ENCODE measurements around the gene METTL15.

DNA sequence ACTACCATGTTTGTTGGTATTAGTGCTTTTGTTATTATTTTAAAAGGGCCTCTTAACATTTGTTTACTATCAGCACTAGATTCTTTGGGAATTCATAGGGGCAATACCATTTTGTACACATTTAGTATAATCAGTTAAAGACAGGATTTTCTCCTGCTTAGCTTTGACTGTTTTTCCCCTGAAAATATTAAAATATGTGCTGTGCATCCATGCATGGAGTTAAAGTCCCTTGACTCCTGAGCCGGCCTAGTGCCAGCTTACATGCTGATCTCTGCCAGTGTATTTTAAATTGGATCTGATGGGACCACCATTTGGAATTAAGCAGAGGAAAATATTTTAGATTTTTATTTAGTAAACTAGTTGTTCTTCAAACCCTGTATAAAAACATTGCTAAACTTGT, 161.4 kb downstream of the METTL15 start:
- TF ChIP-seq, protein P1, sequence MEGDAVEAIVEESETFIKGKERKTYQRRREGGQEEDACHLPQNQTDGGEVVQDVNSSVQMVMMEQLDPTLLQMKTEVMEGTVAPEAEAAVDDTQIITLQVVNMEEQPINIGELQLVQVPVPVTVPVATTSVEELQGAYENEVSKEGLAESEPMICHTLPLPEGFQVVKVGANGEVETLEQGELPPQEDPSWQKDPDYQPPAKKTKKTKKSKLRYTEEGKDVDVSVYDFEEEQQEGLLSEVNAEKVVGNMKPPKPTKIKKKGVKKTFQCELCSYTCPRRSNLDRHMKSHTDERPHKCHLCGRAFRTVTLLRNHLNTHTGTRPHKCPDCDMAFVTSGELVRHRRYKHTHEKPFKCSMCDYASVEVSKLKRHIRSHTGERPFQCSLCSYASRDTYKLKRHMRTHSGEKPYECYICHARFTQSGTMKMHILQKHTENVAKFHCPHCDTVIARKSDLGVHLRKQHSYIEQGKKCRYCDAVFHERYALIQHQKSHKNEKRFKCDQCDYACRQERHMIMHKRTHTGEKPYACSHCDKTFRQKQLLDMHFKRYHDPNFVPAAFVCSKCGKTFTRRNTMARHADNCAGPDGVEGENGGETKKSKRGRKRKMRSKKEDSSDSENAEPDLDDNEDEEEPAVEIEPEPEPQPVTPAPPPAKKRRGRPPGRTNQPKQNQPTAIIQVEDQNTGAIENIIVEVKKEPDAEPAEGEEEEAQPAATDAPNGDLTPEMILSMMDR (conservative IDR thresholded peaks at IDR 0.05; ENCODE audit: low read depth in 2 of 2) = no peak
- TF ChIP-seq, protein P2, sequence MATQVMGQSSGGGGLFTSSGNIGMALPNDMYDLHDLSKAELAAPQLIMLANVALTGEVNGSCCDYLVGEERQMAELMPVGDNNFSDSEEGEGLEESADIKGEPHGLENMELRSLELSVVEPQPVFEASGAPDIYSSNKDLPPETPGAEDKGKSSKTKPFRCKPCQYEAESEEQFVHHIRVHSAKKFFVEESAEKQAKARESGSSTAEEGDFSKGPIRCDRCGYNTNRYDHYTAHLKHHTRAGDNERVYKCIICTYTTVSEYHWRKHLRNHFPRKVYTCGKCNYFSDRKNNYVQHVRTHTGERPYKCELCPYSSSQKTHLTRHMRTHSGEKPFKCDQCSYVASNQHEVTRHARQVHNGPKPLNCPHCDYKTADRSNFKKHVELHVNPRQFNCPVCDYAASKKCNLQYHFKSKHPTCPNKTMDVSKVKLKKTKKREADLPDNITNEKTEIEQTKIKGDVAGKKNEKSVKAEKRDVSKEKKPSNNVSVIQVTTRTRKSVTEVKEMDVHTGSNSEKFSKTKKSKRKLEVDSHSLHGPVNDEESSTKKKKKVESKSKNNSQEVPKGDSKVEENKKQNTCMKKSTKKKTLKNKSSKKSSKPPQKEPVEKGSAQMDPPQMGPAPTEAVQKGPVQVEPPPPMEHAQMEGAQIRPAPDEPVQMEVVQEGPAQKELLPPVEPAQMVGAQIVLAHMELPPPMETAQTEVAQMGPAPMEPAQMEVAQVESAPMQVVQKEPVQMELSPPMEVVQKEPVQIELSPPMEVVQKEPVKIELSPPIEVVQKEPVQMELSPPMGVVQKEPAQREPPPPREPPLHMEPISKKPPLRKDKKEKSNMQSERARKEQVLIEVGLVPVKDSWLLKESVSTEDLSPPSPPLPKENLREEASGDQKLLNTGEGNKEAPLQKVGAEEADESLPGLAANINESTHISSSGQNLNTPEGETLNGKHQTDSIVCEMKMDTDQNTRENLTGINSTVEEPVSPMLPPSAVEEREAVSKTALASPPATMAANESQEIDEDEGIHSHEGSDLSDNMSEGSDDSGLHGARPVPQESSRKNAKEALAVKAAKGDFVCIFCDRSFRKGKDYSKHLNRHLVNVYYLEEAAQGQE (IDR thresholded peaks at IDR 0.05; ENCODE audit: unreplicated experiment) = no peak

All from GM23338 (cell line).